Left forelimb (tissue), 1 donor: ENCODE results near the gene ZFP3.
A peak's percentile ranks its signal among the peaks of the same experiment; 100 is the strongest.
"Not testable (repeated sequence)": the region's sequence is repeated elsewhere in the genome, so short reads cannot be mapped to it uniquely, and the experiment has no call there.

Experiments
- DNase-seq: peaks from one replicate; pipeline ENCODE4 v3.0.0-alpha.2; 2018; ENCODE audit warnings: low spot score

Gene ZFP3

DNA sequence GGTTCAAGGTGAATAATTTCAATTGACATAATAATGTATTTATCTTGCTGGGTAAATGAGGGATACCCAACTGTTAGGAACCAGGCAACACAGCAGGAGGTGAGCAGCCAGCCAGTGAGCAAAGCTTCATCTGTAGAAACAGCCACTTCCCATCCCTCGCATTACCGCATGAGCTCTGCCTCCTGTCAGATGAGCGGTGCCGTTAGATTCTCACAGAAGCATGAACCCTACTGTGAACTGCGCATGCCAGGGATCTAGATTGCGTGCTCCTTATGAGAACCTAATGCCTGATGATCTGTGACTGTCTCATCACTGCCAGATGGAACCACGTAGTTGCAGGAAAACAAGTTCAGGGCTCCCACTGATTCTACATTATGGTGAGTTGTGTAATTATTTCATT is 46.6 kb downstream of the ZFP3 start:
- not testable (repeated sequence) for DNase-seq

GRCh38 chr17:5126719-5127488 is 48.6 kb downstream of the ZFP3 start:
- peak; percentile 44 for DNase-seq

DNA sequence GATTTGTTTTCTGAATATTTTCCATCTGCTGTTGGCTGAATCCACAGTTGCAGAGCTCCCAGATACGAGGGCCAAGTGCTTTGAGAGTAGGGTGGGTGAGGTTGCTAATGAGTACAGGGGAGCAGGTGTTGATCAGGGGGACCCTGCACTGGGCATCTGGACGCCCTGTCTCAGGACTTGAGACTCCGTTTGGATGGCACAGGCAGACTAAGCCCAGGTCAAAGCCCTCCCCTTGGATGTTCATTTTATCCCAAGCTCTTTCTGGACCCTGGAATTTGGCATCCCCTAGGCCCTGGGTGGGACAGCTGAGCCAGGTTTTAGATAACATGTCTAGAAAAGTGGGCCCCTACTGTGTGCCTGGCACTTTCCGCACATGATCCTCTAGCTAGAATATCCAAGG is 49.6 kb downstream of the ZFP3 start:
- no peak for DNase-seq

DNA sequence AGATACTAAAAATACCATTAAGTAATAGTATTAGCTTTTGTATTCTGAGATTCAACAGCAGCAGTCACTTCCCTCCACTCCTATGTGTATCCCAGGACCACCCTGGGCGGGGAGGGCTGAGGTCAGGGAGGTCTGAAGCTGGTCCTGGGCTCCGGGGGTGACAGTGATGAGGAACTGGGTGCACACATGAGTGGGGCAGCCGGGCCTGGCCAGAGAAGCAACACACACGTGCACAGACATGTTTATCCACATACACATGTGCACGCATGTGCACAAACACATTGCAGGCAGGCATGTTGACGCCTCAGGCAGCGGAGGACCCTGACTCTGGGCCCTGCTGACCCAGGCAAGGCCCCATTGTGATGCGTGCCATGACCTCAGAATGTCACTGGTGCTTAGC is 50.1 kb downstream of the ZFP3 start:
- DNase-seq = not testable (repeated sequence)

- DNase-seq = no peak
Measured at GRCh38 chr17:5128905-5129535, 50.8 kb downstream of the ZFP3 start.

DNA sequence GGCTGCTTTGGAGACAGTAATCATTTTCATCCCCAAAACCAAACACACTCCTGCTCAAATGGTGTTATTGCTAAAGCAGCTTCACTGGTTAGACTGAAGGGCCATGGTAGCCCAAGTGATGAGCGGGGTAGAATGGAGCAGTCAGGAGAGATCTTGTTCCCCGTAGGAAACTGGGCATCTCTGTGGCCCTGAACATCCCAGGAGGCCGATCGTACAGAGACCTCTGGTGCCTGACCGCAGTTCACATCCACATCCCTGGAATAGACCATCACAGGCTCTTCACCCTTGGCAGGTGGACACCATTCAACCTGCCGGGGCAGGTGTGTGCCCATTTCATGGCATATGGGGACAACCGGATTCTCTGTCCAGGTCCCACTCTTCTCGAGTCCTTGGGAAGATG is 51.5 kb downstream of the ZFP3 start:
- DNase-seq = not testable (repeated sequence)

- DNase-seq = not testable (repeated sequence)
Measured at GRCh38 chr17:5130261-5130660, 52.0 kb downstream of the ZFP3 start.

DNA sequence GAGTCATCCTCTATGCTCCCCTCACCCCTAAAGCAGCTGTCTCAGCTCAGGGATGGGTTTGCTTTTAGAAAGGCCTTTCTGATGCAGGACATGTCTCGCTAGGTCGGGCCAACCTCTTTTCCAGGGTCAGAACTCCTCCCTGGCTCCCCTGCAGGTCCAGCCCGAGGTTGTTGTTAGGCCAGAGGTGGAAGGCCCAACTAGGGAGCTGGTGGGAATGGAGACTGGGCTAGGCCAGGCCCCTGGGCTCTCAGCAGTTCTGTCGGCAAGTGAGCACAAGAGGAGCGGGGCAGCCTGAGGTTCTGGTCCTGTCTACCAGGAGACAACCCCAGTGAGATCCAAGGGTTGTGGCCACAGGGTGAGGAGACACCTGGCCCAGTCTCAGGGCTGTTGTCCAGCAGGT is 52.4 kb downstream of the ZFP3 start:
- not testable (repeated sequence) for DNase-seq

DNA sequence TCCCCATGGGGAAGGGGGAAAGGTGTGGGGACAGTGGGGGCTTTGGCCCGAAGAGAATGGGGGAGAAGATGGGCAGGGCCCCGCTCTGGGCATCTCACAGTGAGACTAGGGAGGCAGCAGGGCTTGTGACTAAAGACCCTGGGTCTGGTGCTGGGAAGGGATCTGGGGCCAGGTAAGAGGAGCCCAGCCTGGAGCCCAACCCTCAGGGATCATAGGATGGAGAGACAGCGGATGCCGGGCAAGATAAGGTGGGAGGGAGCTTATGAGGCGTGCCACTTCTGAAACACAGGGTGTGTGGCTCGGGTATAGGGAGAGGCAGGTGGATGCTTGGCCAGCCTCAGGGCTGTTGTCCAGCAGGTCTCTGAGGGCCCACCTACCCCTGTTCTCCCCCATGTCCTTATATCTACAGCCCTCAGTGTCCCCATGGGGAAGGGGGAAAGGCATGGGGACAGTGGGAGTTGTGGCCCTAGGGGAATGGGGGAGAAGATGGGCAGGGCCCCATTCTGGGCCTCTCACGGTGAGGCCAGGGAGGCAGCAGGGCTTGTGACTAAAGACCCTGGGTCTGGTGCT is 53.0 kb downstream of the ZFP3 start:
- DNase-seq = peak; percentile 45

DNA sequence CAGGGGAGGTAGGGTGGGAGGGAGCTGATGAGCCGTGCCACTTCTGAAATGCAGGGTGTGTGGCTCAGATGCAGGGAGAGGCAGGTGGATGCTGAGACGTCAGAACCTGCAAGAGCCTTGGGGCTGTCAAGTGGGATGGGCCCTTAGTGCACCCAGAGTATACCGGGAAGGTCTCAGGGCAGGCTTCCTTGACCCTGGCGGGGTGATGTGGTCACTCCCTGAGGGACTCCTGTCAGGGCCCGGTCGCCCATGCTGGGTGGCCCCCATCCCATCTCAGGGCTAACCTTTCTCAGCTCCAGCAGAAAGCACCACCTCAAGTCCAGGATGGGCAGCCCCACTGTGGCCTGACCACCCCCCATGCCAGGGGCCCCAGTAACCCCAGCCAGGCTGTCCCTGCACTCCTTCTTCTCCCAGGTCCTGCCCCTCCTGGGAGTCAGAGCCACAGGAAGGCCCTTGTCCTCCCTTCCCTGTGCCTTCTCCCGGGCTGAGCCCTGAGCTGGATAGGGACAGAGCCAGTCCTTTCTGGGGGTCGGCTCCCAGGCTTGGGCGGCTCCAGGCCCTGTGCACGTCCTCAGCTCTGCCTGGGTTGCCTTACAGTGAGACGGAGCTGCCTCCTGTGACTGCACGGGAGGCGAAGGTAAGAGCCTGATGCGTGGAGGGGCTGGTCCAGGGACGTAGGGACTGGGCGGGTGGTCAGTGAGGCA is 53.7 kb downstream of the ZFP3 start:
- DNase-seq = peak; percentile 53

DNA sequence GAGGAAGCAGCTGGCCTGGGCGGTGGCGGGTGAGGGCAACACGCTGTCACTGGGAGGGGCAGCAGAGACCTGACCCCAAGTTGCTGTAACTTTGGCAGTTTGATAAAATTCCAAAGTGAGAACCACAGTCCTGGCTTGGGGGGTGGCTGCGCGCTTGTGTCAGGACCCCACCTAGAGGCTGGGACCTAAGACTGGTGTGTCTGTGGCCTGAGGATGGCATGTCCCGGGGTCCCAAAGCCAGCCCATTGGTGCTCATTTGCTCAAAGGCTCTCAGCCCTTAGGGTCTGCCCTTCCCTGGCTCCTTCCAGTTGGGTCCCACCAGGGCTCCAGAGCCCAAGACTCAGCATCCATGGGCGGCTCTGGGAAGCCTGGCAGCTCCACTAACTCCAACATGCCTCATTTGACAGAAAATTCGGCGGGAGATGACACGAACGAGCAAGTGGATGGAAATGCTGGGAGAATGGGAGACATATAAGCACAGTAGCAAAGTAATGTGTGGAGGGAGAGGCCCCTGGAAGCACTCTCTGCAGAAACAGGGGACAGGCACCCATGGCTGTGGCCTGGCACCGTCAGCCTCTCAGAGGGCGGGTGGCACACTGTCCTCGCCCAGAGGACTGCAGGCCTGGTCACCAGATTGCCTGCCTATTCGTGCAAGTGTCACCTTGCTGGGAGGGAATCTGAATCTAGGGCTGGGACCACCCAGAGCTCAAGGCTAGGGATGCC is 54.4 kb downstream of the ZFP3 start:
- DNase-seq = not testable (repeated sequence)

- DNase-seq = peak; percentile 49
Measured at GRCh38 chr17:5133311-5133710, 55.0 kb downstream of the ZFP3 start.

GRCh38 chr17:5133961-5134360 is 55.7 kb downstream of the ZFP3 start:
- not testable (repeated sequence) for DNase-seq

GRCh38 chr17:5134571-5134970 is 56.3 kb downstream of the ZFP3 start:
- not testable (repeated sequence) for DNase-seq

DNA sequence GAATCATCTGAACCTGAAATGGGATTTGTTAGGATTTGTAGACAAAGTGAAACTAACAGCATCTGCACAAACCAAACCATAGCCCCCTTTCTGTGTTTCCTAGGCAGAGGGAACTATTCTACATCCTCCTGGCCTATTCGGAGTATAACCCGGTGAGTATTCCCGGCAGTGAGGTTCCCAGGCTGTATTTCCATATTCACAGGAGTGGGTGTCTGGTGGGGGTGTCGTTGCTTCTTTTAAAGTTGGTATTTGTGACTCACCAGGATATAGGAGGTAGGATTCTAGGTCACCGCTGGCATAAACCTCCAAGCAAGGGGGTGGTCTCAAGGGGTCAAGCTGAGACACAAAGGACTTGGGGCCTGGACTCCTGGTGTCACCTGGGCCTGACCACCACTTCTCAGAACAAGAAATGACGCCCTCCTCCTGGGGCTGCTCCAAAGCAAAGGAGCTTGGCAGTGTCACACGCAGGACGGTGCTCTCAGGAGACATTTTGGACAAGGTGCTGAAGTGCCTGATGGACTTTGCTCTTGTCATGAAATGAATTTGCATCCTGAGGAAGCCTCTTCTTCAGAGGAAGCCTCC is 57.0 kb downstream of the ZFP3 start:
- DNase-seq = not testable (repeated sequence)

- DNase-seq = peak; percentile 51
Measured at GRCh38 chr17:5135726-5136579, 57.7 kb downstream of the ZFP3 start.

DNA sequence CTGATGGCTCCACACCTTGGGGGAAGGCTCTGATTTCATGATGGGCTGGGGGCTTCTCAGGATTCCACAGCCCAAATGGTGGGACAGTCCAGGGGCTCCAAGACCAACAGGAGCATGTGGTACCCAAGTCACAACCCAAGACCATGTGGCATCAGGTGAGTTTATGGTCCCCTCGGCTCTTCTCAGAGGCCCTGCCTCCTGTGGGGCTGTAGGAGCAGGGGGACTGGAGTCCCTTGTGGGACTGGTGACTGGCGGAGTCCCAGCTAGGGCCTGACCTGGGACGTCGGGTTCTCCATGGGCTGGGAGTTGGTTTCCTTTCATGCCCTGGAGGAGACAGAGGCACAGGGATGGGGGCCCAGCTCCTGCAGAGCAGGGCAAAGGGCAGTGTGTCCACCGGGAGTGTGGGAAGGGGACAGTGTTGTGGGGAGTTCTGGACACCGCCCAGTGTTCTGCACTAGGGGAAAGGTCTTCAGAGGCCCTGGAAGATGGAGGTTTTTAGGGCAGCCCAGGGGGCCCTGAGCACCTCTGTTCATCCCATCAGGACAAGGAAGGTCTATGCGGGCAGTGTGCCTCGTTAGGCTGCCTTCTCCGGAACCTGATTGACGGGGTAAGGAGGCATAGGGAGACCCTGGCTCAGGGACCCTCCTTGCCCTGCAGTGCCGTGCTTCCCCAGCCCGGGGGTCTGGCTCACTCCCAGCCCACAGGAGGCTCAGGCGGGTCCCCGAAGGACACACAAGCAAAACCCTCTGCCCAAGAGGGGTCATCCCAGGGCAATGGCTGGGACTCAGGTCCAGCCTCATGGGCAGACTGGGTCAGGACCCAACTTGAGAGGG is 58.5 kb downstream of the ZFP3 start:
- peak; percentile 41 for DNase-seq

- DNase-seq = not testable (repeated sequence)
Measured at GRCh38 chr17:5137511-5138197, 59.4 kb downstream of the ZFP3 start.

DNA sequence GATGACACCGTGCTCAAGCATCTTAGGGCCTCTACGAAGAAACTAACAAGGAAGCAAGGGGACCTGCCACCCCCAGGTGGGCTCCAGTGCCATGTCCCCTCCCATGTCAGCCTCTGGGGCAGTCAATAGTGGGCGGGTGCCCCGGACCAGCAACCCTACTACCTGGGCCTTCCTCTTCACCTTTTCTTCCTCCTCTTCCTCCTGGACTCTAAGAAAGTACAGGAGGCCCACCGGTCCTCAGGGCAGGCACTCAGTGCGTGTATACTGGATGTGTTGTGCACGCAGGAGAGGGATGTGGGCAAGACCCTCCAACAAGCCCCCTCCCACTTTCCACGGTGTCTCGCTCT is 59.9 kb downstream of the ZFP3 start:
- not testable (repeated sequence) for DNase-seq
